Osteoblast (primary cell): ENCODE data around the gene FXYD4. TPM values are rescaled to one million over a fixed set of nuclear protein-coding genes. Genes with fewer than 3 reads are reported as not detected.

Experiments
- DNase-seq: peaks from one replicate; pipeline ENCODE4 v3.0.0; 2011; ENCODE audit warnings: low spot score, mixed read lengths; ENCODE audit not compliant: insufficient read length; ENCODE audit errors: missing footprints
- H2AFZ ChIP-seq: 2 replicates; pipeline ENCODE4 v1.6.0; 2011; ENCODE audit warnings: mild to moderate bottlenecking, low read length
- H3K27ac ChIP-seq: 2 replicates; pipeline ENCODE4 v1.5.1; 2011; ENCODE audit warnings: mild to moderate bottlenecking, low read depth, low read length, moderate library complexity
- H3K27me3 ChIP-seq: 2 replicates; pipeline ENCODE4 v1.6.0; 2012; ENCODE audit warnings: mild to moderate bottlenecking, control low read depth, inconsistent platforms, low read length, moderate library complexity; ENCODE audit not compliant: insufficient read depth
- H3K36me3 ChIP-seq: 2 replicates; pipeline ENCODE4 v1.5.1; 2011; ENCODE audit warnings: mild to moderate bottlenecking, low read length, control low read depth, moderate library complexity; ENCODE audit not compliant: insufficient read depth
- H3K4me1 ChIP-seq: 2 replicates; pipeline ENCODE4 v1.5.1; 2011; ENCODE audit warnings: mild to moderate bottlenecking, low read length, control low read depth, moderate library complexity; ENCODE audit not compliant: insufficient read depth
- H3K4me2 ChIP-seq: 2 replicates; pipeline ENCODE4 v1.6.0; 2011; ENCODE audit warnings: mild to moderate bottlenecking, low read length; ENCODE audit not compliant: insufficient read depth
- H3K4me3 ChIP-seq: fragments of 200-600 bp; sonication (generic); 3 replicates; pipeline ENCODE4 v1.5.1; 2012; ENCODE audit warnings: mild to moderate bottlenecking, low read length, inconsistent platforms; ENCODE audit not compliant: insufficient read depth
- H3K79me2 ChIP-seq: 2 replicates; pipeline ENCODE4 v1.6.0; 2012; ENCODE audit warnings: mild to moderate bottlenecking, low read length, control low read depth, inconsistent platforms; ENCODE audit not compliant: insufficient read depth
- H3K9me3 ChIP-seq: 2 replicates; pipeline ENCODE4 v1.5.1; 2011; ENCODE audit warnings: low read depth, low read length, control low read depth
- H4K20me1 ChIP-seq: 2 replicates; pipeline ENCODE4 v1.6.0; 2012; ENCODE audit warnings: mild to moderate bottlenecking, low read length, control low read depth; ENCODE audit not compliant: insufficient read depth
- CTCF ChIP-seq: IDR thresholded peaks from 2 replicates; pipeline ENCODE4 v1.5.1; 2011; ENCODE audit warnings: mild to moderate bottlenecking, low read depth, low read length, moderate library complexity; ENCODE audit errors: extremely low read depth
- total RNA-seq: library from RNA; depleted of rRNA; stranded (reverse); fragments of >200 nt; gene quantifications from 2 replicates; pipeline ENCODE4 v1.2.3, GENCODE V29; 2012

Gene FXYD4
- total RNA-seq, 1 donor, result not detected

- Histone ChIP-seq H3K4me2 (no peak overlapping the region), H4K20me1 (no peaks in the 10 kb centered on the region), H3K36me3 (no peaks in the 10 kb centered on the region), H3K27me3 (peaks cover 9% of the 10 kb centered on the region), H3K27ac (no peak overlapping the region), H2AFZ (no peak overlapping the region), H3K4me3 (no peak overlapping the region), H3K4me1 (no peaks in the 10 kb centered on the region), H3K79me2 (no peaks in the 10 kb centered on the region), H3K9me3 (no peaks in the 10 kb centered on the region)
- peak; percentile 79 for DNase-seq
- no peak for TF ChIP-seq CTCF
Observed at GRCh38 chr10:43338117-43338516, 33.3 kb upstream of the FXYD4 start.

- Histone ChIP-seq H4K20me1 (no peaks in the 10 kb centered on the region), H3K27me3 (peaks cover 9% of the 10 kb centered on the region), H3K9me3 (no peaks in the 10 kb centered on the region), H3K27ac (no peak overlapping the region), H3K4me2 (no peak overlapping the region), H2AFZ (peak overlapping the region; percentile 29), H3K36me3 (no peaks in the 10 kb centered on the region), H3K4me1 (no peaks in the 10 kb centered on the region), H3K79me2 (no peaks in the 10 kb centered on the region), H3K4me3 (no peak overlapping the region)
- peak; percentile 69 for DNase-seq
- no peak for TF ChIP-seq CTCF
Observed at GRCh38 chr10:43339136-43339535, 32.3 kb upstream of the FXYD4 start.

GRCh38 chr10:43340101-43340500 lies 31.3 kb upstream of the FXYD4 start:
- Histone ChIP-seq H3K27me3 (peaks cover 9% of the 10 kb centered on the region), H4K20me1 (no peaks in the 10 kb centered on the region), H3K4me1 (no peaks in the 10 kb centered on the region), H3K79me2 (no peaks in the 10 kb centered on the region), H3K4me3 (no peak overlapping the region), H3K27ac (no peak overlapping the region), H3K36me3 (no peaks in the 10 kb centered on the region), H2AFZ (no peak overlapping the region), H3K4me2 (no peak overlapping the region), H3K9me3 (no peaks in the 10 kb centered on the region)
- no peak for TF ChIP-seq CTCF
- DNase-seq, result peak; percentile 3

- Histone ChIP-seq H3K79me2 (no peaks in the 10 kb centered on the region), H3K4me2 (no peak overlapping the region), H2AFZ (no peak overlapping the region), H3K27ac (no peak overlapping the region), H3K4me3 (no peak overlapping the region), H3K27me3 (peaks cover 9% of the 10 kb centered on the region), H4K20me1 (no peaks in the 10 kb centered on the region), H3K36me3 (no peaks in the 10 kb centered on the region), H3K9me3 (no peaks in the 10 kb centered on the region), H3K4me1 (no peaks in the 10 kb centered on the region)
- TF ChIP-seq CTCF, result no peak
- DNase-seq, result peak; percentile 84
Observed at GRCh38 chr10:43340619-43341018, 30.8 kb upstream of the FXYD4 start.
